Measurements from ENCODE around the gene GLIS2. TPM values are rescaled to one million over a fixed set of nuclear protein-coding genes. Genes with fewer than 3 reads are reported as not detected.
A peak's percentile ranks its signal among the peaks of the same experiment; 100 is the strongest.

Gene GLIS2
- total RNA-seq, 1 experiment from 2014 or later = 18.2 TPM

GRCh38 chr16:4290236-4290830 is 25.5 kb upstream of the GLIS2 start:
- Histone ChIP-seq H3K79me2 (ENCODE audit: insufficient read depth, low read length) (no peaks in the 10 kb centered on the region), H3K9ac (ENCODE audit: low read length) (peak overlapping the region; percentile 58), H3K9me2 (ENCODE audit: insufficient read depth) (no peaks in the 10 kb centered on the region), H3K4me2 (ENCODE audit: low read length) (peak overlapping the region; percentile 68), H3K9me3 (ENCODE audit: control insufficient read depth in 1 of 2, insufficient read depth in 1 of 2, low read depth in 1 of 2, low read length in 2 of 2) (no peaks in the 10 kb centered on the region), H2AFZ (ENCODE audit: low read depth, low read length, poor library complexity, severe bottlenecking) (no peak overlapping the region), H3K27me3 (ENCODE audit: insufficient read depth, low read length) (no peaks in the 10 kb centered on the region), H4K20me1 (ENCODE audit: insufficient read depth) (no peaks in the 10 kb centered on the region), H3K27ac (ENCODE audit: low read depth, low read length) (peak overlapping the region; percentile 64), H3K4me3 (replicated peaks in 1 of 2; ENCODE audit: low read depth in 1 of 2, low read length in 2 of 2) (peak overlapping the region in 1 of 2 experiments; percentile 19; a peak in 1 of 4 replicates), H3K4me1 (ENCODE audit: control insufficient read depth in 1 of 2, insufficient read depth in 2 of 2, low read length in 2 of 2) (peaks cover 50 to 68% of the 10 kb centered on the region in 2 experiments), H3K36me3 (ENCODE audit: control insufficient read depth in 1 of 2, insufficient read depth in 2 of 2, low read length in 2 of 2) (no peaks in the 10 kb centered on the region)
- RAD21 ChIA-PET (ENCODE audit: low non-redundant PET in 1 of 2, low total read pairs in 2 of 2, uncharacterized antibody in 2 of 2, unreplicated experiment in 2 of 2) = interaction anchor here in 1 of 2 experiments (0.6 to 0.7 kb wide), 2 partner anchors 18 to 38 kb away, joined by 4 read pairs; no protein-coding TSS in a partner anchor
- BruUV-seq (replicated peaks) = no TSS peak
- POLR2A ChIA-PET = interaction anchor here (1.1 to 2.1 kb wide), 2 partner anchors 8 to 9 kb away, joined by 5 to 6 read pairs; no protein-coding TSS in a partner anchor
- ATAC-seq (peak; percentile 57), DNase-seq (ENCODE audit: low read depth, low spot score) (peak; percentile 88)
- CTCF ChIA-PET = interaction anchor here (0.7 to 2.9 kb wide), 9 partner anchors 9 to 784 kb away, joined by 3 to 21 read pairs (median 6); partner anchors contain the start of genes GLIS2 and TFAP4
- intact Hi-C loops (cut with micrococcal nuclease) = no loop called here
- peak; percentile 58 for TF ChIP-seq RAD21 (IDR thresholded peaks at IDR 0.05; ENCODE audit: low read depth)
- peak; percentile 84 for TF ChIP-seq JUND (IDR thresholded peaks at IDR 0.05)
- TF ChIP-seq ZNF274 (IDR thresholded peaks at IDR 0.05; ENCODE audit: low read depth, low read length) = no peak
- TF ChIP-seq EZH2phosphoT487 (IDR thresholded peaks at IDR 0.05; ENCODE audit: borderline replicate concordance) = no peak
- TF ChIP-seq ELF1 (IDR thresholded peaks at IDR 0.05; ENCODE audit: borderline replicate concordance, low read depth) = no peak
- peak; percentile 87 for TF ChIP-seq FOSL1 (IDR thresholded peaks at IDR 0.05; ENCODE audit: low read depth)
- TF ChIP-seq, protein P1, sequence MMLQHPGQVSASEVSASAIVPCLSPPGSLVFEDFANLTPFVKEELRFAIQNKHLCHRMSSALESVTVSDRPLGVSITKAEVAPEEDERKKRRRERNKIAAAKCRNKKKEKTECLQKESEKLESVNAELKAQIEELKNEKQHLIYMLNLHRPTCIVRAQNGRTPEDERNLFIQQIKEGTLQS (IDR thresholded peaks at IDR 0.05) = no peak
- TF ChIP-seq, protein P2, sequence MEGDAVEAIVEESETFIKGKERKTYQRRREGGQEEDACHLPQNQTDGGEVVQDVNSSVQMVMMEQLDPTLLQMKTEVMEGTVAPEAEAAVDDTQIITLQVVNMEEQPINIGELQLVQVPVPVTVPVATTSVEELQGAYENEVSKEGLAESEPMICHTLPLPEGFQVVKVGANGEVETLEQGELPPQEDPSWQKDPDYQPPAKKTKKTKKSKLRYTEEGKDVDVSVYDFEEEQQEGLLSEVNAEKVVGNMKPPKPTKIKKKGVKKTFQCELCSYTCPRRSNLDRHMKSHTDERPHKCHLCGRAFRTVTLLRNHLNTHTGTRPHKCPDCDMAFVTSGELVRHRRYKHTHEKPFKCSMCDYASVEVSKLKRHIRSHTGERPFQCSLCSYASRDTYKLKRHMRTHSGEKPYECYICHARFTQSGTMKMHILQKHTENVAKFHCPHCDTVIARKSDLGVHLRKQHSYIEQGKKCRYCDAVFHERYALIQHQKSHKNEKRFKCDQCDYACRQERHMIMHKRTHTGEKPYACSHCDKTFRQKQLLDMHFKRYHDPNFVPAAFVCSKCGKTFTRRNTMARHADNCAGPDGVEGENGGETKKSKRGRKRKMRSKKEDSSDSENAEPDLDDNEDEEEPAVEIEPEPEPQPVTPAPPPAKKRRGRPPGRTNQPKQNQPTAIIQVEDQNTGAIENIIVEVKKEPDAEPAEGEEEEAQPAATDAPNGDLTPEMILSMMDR (IDR thresholded peaks at IDR 0.05 in 2 of 3, conservative IDR thresholded peaks at IDR 0.05 in 1 of 3; ENCODE audit: borderline replicate concordance in 1 of 3, insufficient read depth in 1 of 3, low read depth in 2 of 3, low read length in 2 of 3) = peak in 2 of 3 experiments; percentile 15 to 24; a peak in 1 of 6 replicates
- no peak for TF ChIP-seq EZH2 (IDR thresholded peaks at IDR 0.05)
- TF ChIP-seq SP1 (IDR thresholded peaks at IDR 0.05; ENCODE audit: low read depth) = peak; percentile 75
- TF ChIP-seq SIN3A (IDR thresholded peaks at IDR 0.05; ENCODE audit: low read depth) = no peak
- no peak for TF ChIP-seq EGR1 (IDR thresholded peaks at IDR 0.05; ENCODE audit: low read depth)
- TF ChIP-seq POLR2AphosphoS5 (IDR thresholded peaks at IDR 0.05; ENCODE audit: low read depth, low read length) = no peak
- TF ChIP-seq, protein P3, sequence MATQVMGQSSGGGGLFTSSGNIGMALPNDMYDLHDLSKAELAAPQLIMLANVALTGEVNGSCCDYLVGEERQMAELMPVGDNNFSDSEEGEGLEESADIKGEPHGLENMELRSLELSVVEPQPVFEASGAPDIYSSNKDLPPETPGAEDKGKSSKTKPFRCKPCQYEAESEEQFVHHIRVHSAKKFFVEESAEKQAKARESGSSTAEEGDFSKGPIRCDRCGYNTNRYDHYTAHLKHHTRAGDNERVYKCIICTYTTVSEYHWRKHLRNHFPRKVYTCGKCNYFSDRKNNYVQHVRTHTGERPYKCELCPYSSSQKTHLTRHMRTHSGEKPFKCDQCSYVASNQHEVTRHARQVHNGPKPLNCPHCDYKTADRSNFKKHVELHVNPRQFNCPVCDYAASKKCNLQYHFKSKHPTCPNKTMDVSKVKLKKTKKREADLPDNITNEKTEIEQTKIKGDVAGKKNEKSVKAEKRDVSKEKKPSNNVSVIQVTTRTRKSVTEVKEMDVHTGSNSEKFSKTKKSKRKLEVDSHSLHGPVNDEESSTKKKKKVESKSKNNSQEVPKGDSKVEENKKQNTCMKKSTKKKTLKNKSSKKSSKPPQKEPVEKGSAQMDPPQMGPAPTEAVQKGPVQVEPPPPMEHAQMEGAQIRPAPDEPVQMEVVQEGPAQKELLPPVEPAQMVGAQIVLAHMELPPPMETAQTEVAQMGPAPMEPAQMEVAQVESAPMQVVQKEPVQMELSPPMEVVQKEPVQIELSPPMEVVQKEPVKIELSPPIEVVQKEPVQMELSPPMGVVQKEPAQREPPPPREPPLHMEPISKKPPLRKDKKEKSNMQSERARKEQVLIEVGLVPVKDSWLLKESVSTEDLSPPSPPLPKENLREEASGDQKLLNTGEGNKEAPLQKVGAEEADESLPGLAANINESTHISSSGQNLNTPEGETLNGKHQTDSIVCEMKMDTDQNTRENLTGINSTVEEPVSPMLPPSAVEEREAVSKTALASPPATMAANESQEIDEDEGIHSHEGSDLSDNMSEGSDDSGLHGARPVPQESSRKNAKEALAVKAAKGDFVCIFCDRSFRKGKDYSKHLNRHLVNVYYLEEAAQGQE (IDR thresholded peaks at IDR 0.05; ENCODE audit: low read depth) = no peak
- TF ChIP-seq CEBPB (IDR thresholded peaks at IDR 0.05; ENCODE audit: low read depth) = peak; percentile 94
- TF ChIP-seq CBX3 (IDR thresholded peaks at IDR 0.05; ENCODE audit: low read depth) = peak; percentile 65; the same call in 1 of the 2 replicates
- no peak for TF ChIP-seq TCF7L2 (IDR thresholded peaks at IDR 0.05; ENCODE audit: borderline replicate concordance, extremely low read depth, insufficient read depth, insufficient read length)
- TF ChIP-seq SRF (IDR thresholded peaks at IDR 0.05; ENCODE audit: low read depth) = no peak
- peak; percentile 87 for TF ChIP-seq MAX (IDR thresholded peaks at IDR 0.05)
